HFFc6 (cell line): Measurements from ENCODE around the gene IBSP. TPM values are rescaled to one million over a fixed set of nuclear protein-coding genes. Genes with fewer than 3 reads are reported as not detected.
A peak's percentile ranks its signal among the peaks of the same experiment; 100 is the strongest.

ENCODE experiments used
- DNase-seq: peaks from one replicate; pipeline ENCODE4 v3.0.0-alpha.2; 2018
- H3K27ac Mint-ChIP-seq: 2 replicates; pipeline ENCODE4 v1.8.0; 2020; ENCODE audit warnings: mild to moderate bottlenecking, mixed read lengths
- H3K27me3 Mint-ChIP-seq: 2 replicates; pipeline ENCODE4 v1.8.0; 2021; ENCODE audit warnings: mild to moderate bottlenecking, moderate library complexity, mixed read lengths; ENCODE audit not compliant: insufficient read depth
- H3K36me3 Mint-ChIP-seq: 2 replicates; pipeline ENCODE4 v1.8.0; 2021; ENCODE audit warnings: low read depth, mixed read lengths
- H3K4me1 Mint-ChIP-seq: 2 replicates; pipeline ENCODE4 v1.8.0; 2020; ENCODE audit warnings: low read depth, mixed read lengths
- H3K4me3 Mint-ChIP-seq: 2 replicates; pipeline ENCODE4 v1.8.0; 2020; ENCODE audit warnings: mild to moderate bottlenecking, moderate library complexity, mixed read lengths
- H3K9me3 Mint-ChIP-seq: 2 replicates; pipeline ENCODE4 v1.8.0; 2020; ENCODE audit warnings: mild to moderate bottlenecking, mixed read lengths
- total RNA-seq, 6 experiments: library from RNA; stranded (reverse); fragmentation: NEBNext Ultra II Directional; extraction: Animal tissue kit (Norgen Biotek cat#: 25700); gene quantifications; 2 replicates in 1 of 6; 3 replicates in 5 of 6; pipeline ENCODE4 v1.2.3, GENCODE V29; 2021
- TF ChIP-seq, protein P1 (sequence below): fragments of 200-600 bp; sonication (generic); IDR thresholded peaks from 2 replicates; pipeline ENCODE4 v1.5.0; 2021; ENCODE audit warnings: antibody characterized with exemption, mild to moderate bottlenecking

The IBSP gene
- total RNA-seq, 6 experiments from 2014 or later = not detected

DNA sequence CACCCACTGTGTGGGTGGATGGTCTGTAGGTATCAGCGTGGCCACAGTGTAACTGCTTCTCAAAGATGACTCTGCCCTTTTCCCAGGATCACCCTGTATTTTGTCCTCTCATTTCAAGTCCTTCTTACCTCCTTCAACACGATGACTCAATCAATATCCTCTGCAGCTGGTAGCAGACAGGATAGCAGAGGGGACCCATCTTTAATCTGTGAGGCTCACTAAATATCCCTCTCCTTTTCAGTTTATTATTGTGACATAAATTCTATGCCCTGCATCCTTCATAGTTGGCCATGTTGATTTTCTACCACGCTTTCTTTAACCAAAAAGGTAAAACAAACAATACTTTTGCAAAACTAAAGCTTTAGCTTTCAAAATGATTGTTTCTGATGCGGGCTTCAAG lies 23.8 kb downstream of the IBSP start:
- Mint-ChIP-seq H3K4me3 (no peak overlapping the region; the same call in 1 of the 2 replicates), H3K9me3 (no peaks in the 10 kb centered on the region), H3K36me3 (peaks cover 9% of the 10 kb centered on the region), H3K27ac (peak overlapping the region; percentile 27; the same call in 1 of the 2 replicates), H3K4me1 (peaks cover 59% of the 10 kb centered on the region), H3K27me3 (peaks cover 2% of the 10 kb centered on the region; the same call in 1 of the 2 replicates)
- TF ChIP-seq, protein P1, sequence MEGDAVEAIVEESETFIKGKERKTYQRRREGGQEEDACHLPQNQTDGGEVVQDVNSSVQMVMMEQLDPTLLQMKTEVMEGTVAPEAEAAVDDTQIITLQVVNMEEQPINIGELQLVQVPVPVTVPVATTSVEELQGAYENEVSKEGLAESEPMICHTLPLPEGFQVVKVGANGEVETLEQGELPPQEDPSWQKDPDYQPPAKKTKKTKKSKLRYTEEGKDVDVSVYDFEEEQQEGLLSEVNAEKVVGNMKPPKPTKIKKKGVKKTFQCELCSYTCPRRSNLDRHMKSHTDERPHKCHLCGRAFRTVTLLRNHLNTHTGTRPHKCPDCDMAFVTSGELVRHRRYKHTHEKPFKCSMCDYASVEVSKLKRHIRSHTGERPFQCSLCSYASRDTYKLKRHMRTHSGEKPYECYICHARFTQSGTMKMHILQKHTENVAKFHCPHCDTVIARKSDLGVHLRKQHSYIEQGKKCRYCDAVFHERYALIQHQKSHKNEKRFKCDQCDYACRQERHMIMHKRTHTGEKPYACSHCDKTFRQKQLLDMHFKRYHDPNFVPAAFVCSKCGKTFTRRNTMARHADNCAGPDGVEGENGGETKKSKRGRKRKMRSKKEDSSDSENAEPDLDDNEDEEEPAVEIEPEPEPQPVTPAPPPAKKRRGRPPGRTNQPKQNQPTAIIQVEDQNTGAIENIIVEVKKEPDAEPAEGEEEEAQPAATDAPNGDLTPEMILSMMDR = no peak
- no peak for DNase-seq

- peaks cover 3% of the 10 kb centered on the region; the same call in 1 of the 2 replicates for H3K27me3 Mint-ChIP-seq
- no peak overlapping the region for H3K4me3 Mint-ChIP-seq
These were observed 24.4 kb downstream of the IBSP start for GRCh38 chr4:87823724-87824123.

DNA sequence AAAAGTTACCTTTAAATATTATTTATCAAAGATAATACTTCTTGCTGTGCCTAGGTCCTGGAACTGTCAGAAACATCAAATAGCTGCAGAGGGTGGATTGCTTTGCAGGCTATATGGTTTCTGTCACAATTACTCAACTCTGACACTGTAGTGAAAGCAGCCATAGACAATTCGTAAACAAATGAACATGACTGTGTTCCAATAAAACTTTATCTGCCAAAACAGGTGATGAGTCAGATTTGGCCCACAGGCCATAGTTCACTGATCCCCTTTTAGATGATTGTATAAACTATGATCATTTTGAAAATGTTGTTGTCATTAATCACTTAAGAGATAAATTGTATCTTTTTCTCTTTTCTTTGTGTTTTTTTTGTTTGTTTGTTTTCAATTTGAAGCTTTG lies 25.0 kb downstream of the IBSP start:
- Mint-ChIP-seq H3K9me3 (no peaks in the 10 kb centered on the region), H3K4me3 (no peak overlapping the region), H3K27ac (no peak overlapping the region), H3K36me3 (peaks cover 4% of the 10 kb centered on the region; the same call in 1 of the 2 replicates), H3K4me1 (peaks cover 50% of the 10 kb centered on the region), H3K27me3 (peaks cover 3% of the 10 kb centered on the region; the same call in 1 of the 2 replicates)
- DNase-seq = no peak
- TF ChIP-seq, protein P1 = no peak

More at GRCh38 chr4:87823724-87824123, 24.4 kb downstream of the IBSP start:
- DNase-seq = no peak
- TF ChIP-seq, protein P1 = no peak
- H3K27ac Mint-ChIP-seq = peak overlapping the region; percentile 27; the same call in 1 of the 2 replicates
- peaks cover 9% of the 10 kb centered on the region for H3K36me3 Mint-ChIP-seq
- no peaks in the 10 kb centered on the region for H3K9me3 Mint-ChIP-seq
- H3K4me1 Mint-ChIP-seq = peaks cover 56% of the 10 kb centered on the region

DNA sequence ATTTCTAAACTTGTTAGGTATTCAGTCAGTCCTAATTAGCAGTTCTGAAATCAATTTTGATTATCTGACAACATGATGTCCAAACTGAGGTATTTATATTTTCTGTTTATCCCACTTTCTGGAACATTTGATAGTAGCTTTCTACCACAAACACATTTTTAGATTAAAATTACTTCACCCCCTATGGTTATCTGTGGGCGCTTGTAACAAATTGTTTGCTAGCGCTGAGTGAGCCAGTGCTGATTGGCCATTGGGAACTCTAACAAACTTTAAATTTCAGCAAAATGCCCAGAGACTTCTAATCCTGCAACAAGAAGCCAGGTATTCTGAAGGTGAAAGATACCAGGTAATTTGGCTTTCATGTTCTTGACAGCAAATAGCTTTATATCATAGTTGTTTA lies 33.3 kb downstream of the IBSP start, which contains the start of gene MEPE:
MEPE (plus strand) TSS at position 301 of the 400 bp plus-strand sequence. CDS start 1,746 bp downstream, outside the sequence.
- Mint-ChIP-seq H3K36me3 (no peaks in the 10 kb centered on the region), H3K9me3 (no peaks in the 10 kb centered on the region), H3K27me3 (peaks cover 3% of the 10 kb centered on the region; the same call in 1 of the 2 replicates), H3K4me3 (no peak within 1 kb of the TSS), H3K4me1 (peaks cover 15% of the 10 kb centered on the region), H3K27ac (no peak within 1 kb of the TSS)
- DNase-seq = no peak
- TF ChIP-seq, protein P1 = no peak

- no peak overlapping the region for H3K4me3 Mint-ChIP-seq
- no peaks in the 10 kb centered on the region for H3K9me3 Mint-ChIP-seq
- H3K27me3 Mint-ChIP-seq = no peaks in the 10 kb centered on the region
- H3K4me1 Mint-ChIP-seq = peaks cover 15% of the 10 kb centered on the region
- DNase-seq = no peak
- H3K36me3 Mint-ChIP-seq = no peaks in the 10 kb centered on the region
- TF ChIP-seq, protein P1 = no peak
- no peak overlapping the region for H3K27ac Mint-ChIP-seq
These were observed 35.0 kb downstream of the IBSP start for GRCh38 chr4:87834401-87834800.
